Measurements from ENCODE around the gene MYOZ3. TPM values are rescaled to one million over a fixed set of nuclear protein-coding genes. Genes with fewer than 3 reads are reported as not detected.

MYOZ3 gene
- total and polyA plus RNA-seq, 7 donors: 0.16 to 0.92 (median 0.55) TPM; not detected in 2

- 95 to 96% methylated on average over 4 of the region's 4 CpGs for WGBS, 2 donors
- intact Hi-C loops (cut with DNase I): loop anchor here (5.0 kb wide), 2 partner anchors 44 to 201 kb away; partner anchors contain the start of gene RBM22
These were observed 2.9 kb upstream of the MYOZ3 start for GRCh38 chr5:150658121-150658520.

DNA sequence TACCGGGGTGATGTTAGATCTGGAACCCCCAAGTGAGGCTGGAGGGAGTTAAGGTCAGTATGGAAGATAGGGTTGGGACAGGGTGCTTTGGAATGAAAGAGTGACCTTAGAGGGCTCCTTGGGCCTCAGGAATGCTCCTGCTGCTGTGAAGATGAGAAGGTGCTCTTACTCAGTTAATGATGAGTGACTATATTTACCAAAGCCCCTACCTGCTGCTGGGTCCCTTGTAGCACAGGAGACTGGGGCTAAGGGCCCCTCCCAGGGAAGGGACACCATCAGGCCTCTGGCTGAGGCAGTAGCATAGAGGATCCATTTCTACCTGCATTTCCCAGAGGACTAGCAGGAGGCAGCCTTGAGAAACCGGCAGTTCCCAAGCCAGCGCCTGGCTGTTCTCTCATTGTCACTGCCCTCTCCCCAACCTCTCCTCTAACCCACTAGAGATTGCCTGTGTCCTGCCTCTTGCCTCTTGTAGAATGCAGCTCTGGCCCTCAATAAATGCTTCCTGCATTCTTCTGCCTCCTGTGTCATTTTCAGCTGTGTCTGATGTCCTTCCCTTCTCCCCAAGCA lies 2.3 kb upstream of the MYOZ3 start:
- H3K4me1 ChIP-seq: peaks cover 0 to 23% (median 21%) of the 10 kb centered on the region in 4 donors
- intact Hi-C loops (cut with DNase I): loop anchor here (5.0 kb wide), 2 partner anchors 44 to 201 kb away; partner anchors contain the start of gene RBM22
- no peak overlapping the region for H3K27ac ChIP-seq

More at GRCh38 chr5:150658121-150658520, 2.9 kb upstream of the MYOZ3 start:
- H3K9me3 ChIP-seq: no peaks in the 10 kb centered on the region
- no peak for TF ChIP-seq POLR2AphosphoS5 (IDR thresholded peaks at IDR 0.05)
- TF ChIP-seq POLR2A (IDR thresholded peaks at IDR 0.05): no peak
- no peak for TF ChIP-seq EP300 (IDR thresholded peaks at IDR 0.05)
- TF ChIP-seq, protein P1, sequence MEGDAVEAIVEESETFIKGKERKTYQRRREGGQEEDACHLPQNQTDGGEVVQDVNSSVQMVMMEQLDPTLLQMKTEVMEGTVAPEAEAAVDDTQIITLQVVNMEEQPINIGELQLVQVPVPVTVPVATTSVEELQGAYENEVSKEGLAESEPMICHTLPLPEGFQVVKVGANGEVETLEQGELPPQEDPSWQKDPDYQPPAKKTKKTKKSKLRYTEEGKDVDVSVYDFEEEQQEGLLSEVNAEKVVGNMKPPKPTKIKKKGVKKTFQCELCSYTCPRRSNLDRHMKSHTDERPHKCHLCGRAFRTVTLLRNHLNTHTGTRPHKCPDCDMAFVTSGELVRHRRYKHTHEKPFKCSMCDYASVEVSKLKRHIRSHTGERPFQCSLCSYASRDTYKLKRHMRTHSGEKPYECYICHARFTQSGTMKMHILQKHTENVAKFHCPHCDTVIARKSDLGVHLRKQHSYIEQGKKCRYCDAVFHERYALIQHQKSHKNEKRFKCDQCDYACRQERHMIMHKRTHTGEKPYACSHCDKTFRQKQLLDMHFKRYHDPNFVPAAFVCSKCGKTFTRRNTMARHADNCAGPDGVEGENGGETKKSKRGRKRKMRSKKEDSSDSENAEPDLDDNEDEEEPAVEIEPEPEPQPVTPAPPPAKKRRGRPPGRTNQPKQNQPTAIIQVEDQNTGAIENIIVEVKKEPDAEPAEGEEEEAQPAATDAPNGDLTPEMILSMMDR (IDR thresholded peaks at IDR 0.05): no peak
- peak overlapping the region; percentile 66 to 74 (median 70) for H3K27ac ChIP-seq
- H3K4me1 ChIP-seq: peaks cover 0 to 26% (median 24%) of the 10 kb centered on the region in 4 donors
- no peaks in the 10 kb centered on the region for H3K36me3 ChIP-seq
- H3K27me3 ChIP-seq: no peaks in the 10 kb centered on the region
- peak; percentile 52 for DNase-seq
- no peak overlapping the region for H3K4me3 ChIP-seq

GRCh38 chr5:150659360-150660107 lies 1.5 kb upstream of the MYOZ3 start:
- no peak overlapping the region for H3K4me3 ChIP-seq
- no peaks in the 10 kb centered on the region for H3K27me3 ChIP-seq
- no peaks in the 10 kb centered on the region for H3K36me3 ChIP-seq
- DNase-seq: peak; percentile 46
- peaks cover 0 to 23% (median 19%) of the 10 kb centered on the region in 4 donors for H3K4me1 ChIP-seq
- no peaks in the 10 kb centered on the region for H3K9me3 ChIP-seq
- TF ChIP-seq, protein P1 (IDR thresholded peaks at IDR 0.05): no peak
- TF ChIP-seq POLR2AphosphoS5 (IDR thresholded peaks at IDR 0.05) (no peak), EP300 (IDR thresholded peaks at IDR 0.05) (no peak), POLR2A (IDR thresholded peaks at IDR 0.05) (no peak)
- WGBS, 2 donors: 79 to 90% methylated on average over 11 of the region's 11 CpGs
- intact Hi-C loops (cut with DNase I): loop anchor here (5.0 kb wide), 2 partner anchors 43 to 202 kb away; partner anchors contain the start of gene RBM22
- no peak overlapping the region for H3K27ac ChIP-seq

More for the DNA sequence above, 2.3 kb upstream of the MYOZ3 start:
- Histone ChIP-seq H3K9me3 (no peaks in the 10 kb centered on the region), H3K27me3 (no peaks in the 10 kb centered on the region), H3K36me3 (no peaks in the 10 kb centered on the region), H3K4me3 (no peak overlapping the region)
- DNase-seq: peak; percentile 56
- WGBS, 2 donors: 41 to 70% methylated on average over 3 of the region's 3 CpGs
- TF ChIP-seq POLR2A (IDR thresholded peaks at IDR 0.05): no peak
- no peak for TF ChIP-seq EP300 (IDR thresholded peaks at IDR 0.05)
- TF ChIP-seq, protein P1 (IDR thresholded peaks at IDR 0.05): no peak
- no peak for TF ChIP-seq POLR2AphosphoS5 (IDR thresholded peaks at IDR 0.05)

DNA sequence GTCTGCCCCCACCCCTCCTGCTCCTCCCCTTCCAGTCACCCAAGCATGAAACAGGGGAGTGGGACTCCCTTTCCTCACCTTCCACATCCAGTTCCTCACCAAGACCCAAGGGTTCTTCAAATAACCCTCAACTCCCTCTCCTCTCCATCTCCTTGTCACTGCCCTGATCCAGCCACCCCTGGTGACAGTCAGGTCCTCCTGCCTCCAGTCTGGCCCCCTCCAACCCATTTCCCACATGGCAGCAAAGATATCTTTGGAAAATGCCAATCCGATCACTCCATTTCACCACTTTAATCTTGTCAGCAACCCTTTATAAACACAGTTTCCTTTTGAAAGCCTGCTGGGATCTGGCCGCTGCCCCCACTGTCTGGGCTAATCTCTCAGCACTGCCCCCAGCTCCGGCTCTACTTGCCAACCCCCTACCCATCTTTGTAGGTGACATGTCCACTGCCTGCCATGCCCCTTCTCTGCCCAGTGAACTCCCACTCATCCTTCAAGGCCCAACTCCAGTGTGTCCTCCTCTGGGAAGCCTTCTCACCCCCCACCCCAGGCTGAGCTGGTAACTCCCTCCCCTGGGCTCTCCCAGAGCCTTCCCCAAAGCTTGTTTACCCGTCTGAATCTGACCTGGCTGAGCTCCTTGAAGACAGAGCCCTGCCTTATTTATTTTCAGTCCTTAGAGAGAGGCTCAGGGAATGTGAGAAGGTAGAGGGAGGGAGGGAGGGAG lies 781 bp upstream of the MYOZ3 start:
- no peaks in the 10 kb centered on the region for H3K9me3 ChIP-seq
- WGBS, 2 donors: 63 to 72% methylated on average over 4 of the region's 4 CpGs
- H3K36me3 ChIP-seq: no peaks in the 10 kb centered on the region
- no peaks in the 10 kb centered on the region for H3K27me3 ChIP-seq
- DNase-seq: no peak
- intact Hi-C loops (cut with DNase I): no loop called here
- no peak for TF ChIP-seq POLR2A (IDR thresholded peaks at IDR 0.05)
- TF ChIP-seq EP300 (IDR thresholded peaks at IDR 0.05): no peak
- no peak for TF ChIP-seq POLR2AphosphoS5 (IDR thresholded peaks at IDR 0.05)
- TF ChIP-seq, protein P1 (IDR thresholded peaks at IDR 0.05): no peak
- peak overlapping the region in 1 of 4 donors; percentile 17 for H3K27ac ChIP-seq
- peaks cover 0 to 23% (median 19%) of the 10 kb centered on the region in 4 donors for H3K4me1 ChIP-seq
- H3K4me3 ChIP-seq: no peak overlapping the region

All from sigmoid colon (tissue), 7 donors.